ENCODE data around the gene DSG3. TPM values are rescaled to one million over a fixed set of nuclear protein-coding genes. Genes with fewer than 3 reads are reported as not detected.
"Not testable (repeated sequence)": the region's sequence is repeated elsewhere in the genome, so short reads cannot be mapped to it uniquely, and the experiment has no call there.

The DSG3 gene
- total RNA-seq, 2 experiments from 2014 or later, result not detected

DNA sequence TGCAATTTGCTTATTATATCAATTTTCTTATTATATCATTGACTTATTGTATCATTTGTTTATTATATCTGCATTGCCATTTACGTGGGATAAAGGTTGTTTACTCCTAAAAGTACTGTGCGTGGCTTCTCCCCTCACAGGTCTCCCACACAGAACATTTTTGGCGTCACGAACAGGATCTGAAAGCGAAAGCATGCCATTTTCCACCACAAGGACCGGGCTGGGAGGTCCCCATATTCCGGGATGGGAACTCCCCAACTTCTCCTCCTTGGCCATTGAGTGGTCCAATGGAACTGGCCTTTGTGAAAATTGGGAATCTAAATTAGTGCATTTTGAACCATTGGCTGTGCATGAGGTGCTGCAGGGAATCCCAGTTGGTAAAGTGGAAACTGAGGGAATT is 45.6 kb downstream of the DSG3 start:
- peaks cover 1% of the 10 kb centered on the region for H3K9me3 Mint-ChIP-seq
- H3K4me3 Mint-ChIP-seq, result no peak overlapping the region
- DNase-seq, result no peak
- H3K27ac Mint-ChIP-seq, result no peak overlapping the region
- H3K27me3 Mint-ChIP-seq, result peaks cover 33% of the 10 kb centered on the region
- peaks cover 3% of the 10 kb centered on the region for H3K4me1 Mint-ChIP-seq
- no peaks in the 10 kb centered on the region for H3K36me3 Mint-ChIP-seq

- Mint-ChIP-seq H3K4me1 (peaks cover 7% of the 10 kb centered on the region), H3K36me3 (no peaks in the 10 kb centered on the region), H3K27ac (no peak overlapping the region), H3K27me3 (peaks cover 40% of the 10 kb centered on the region), H3K9me3 (peaks cover 1% of the 10 kb centered on the region), H3K4me3 (no peak overlapping the region)
- DNase-seq, result no peak
These were observed 46.4 kb downstream of the DSG3 start for GRCh38 chr18:31493941-31494340.

DNA sequence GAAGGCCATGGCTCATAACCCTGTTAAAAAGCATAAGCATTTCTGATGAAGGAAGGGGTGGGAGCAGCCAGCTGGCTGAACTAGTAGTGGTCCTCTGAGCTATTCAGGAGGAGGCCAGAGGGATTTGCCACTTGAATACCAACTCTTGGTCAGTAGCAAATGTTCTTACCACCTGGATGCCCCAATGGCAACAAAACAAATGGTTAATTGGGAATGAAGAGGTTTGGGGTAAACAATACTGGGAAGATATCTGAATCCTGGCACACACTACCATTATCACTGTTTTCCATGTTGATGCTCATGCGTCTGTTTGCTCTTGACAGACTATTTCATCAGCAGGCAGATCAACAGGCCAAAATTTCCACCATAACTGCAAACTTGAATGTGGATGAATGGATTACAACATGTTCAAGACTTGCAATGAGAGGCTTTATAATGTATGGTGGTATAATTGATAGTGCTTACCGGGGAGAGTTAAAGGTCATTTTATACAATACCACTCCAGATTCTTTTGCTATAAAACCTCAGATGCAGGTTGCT is 47.2 kb downstream of the DSG3 start:
- not testable (repeated sequence) for DNase-seq, H3K36me3 Mint-ChIP-seq, H3K9me3 Mint-ChIP-seq, H3K4me3 Mint-ChIP-seq, H3K27ac Mint-ChIP-seq
- Mint-ChIP-seq H3K27me3 (peaks cover 46% of the 10 kb centered on the region), H3K4me1 (peaks cover 12% of the 10 kb centered on the region)

DNA sequence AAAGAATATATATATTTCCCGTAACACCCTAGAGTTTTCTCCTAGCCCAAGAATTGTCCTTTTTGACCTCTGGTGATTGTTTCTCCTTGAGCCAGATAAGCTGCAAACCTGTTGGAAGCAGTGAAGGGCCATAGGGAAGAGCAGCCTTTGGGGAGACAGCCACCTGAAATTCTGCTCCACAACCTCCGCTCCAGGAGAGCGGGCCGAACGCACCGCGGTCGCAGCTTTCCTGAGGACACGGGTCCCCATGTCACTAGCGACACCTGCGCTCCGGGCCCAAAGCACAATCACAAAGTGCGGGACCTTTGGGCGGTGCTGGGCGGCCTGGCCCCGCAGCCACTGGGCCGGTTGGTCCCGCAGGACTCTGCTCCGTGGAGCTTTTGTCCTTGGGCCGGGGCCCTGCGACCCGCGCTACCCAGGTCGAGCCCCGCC is 49.9 kb downstream of the DSG3 start:
- no peak for DNase-seq
- no peaks in the 10 kb centered on the region for H3K9me3 Mint-ChIP-seq
- peaks cover 9% of the 10 kb centered on the region for H3K4me1 Mint-ChIP-seq
- H3K36me3 Mint-ChIP-seq, result no peaks in the 10 kb centered on the region
- H3K4me3 Mint-ChIP-seq, result no peak overlapping the region
- H3K27ac Mint-ChIP-seq, result no peak overlapping the region
- H3K27me3 Mint-ChIP-seq, result peaks cover 52% of the 10 kb centered on the region

- peaks cover 52% of the 10 kb centered on the region for H3K27me3 Mint-ChIP-seq
- no peak within 1 kb of the TSS for H3K27ac Mint-ChIP-seq
These were observed 50.5 kb downstream of the DSG3 start, which contains the start of gene DSG2 for GRCh38 chr18:31497836-31498573. Gene DSG2, plus strand, starts transcription at chr18:31498177. Its CDS starts 75 bp downstream, at chr18:31498252.

GRCh38 chr18:31498574-31499524 is 51.3 kb downstream of the DSG3 start:
- Mint-ChIP-seq H3K4me3 (peak overlapping the region; percentile 79), H3K27me3 (peaks cover 51% of the 10 kb centered on the region), H3K9me3 (no peaks in the 10 kb centered on the region), H3K36me3 (no peaks in the 10 kb centered on the region), H3K27ac (no peak overlapping the region), H3K4me1 (peaks cover 9% of the 10 kb centered on the region)
- DNase-seq, result no peak

More at GRCh38 chr18:31497836-31498573, 50.5 kb downstream of the DSG3 start, which contains the start of gene DSG2:
- no peaks in the 10 kb centered on the region for H3K9me3 Mint-ChIP-seq
- peak; percentile 42 for DNase-seq
- H3K36me3 Mint-ChIP-seq, result no peaks in the 10 kb centered on the region
- peak within 1 kb of the TSS; percentile 79 for H3K4me3 Mint-ChIP-seq
- peaks cover 9% of the 10 kb centered on the region for H3K4me1 Mint-ChIP-seq

DNA sequence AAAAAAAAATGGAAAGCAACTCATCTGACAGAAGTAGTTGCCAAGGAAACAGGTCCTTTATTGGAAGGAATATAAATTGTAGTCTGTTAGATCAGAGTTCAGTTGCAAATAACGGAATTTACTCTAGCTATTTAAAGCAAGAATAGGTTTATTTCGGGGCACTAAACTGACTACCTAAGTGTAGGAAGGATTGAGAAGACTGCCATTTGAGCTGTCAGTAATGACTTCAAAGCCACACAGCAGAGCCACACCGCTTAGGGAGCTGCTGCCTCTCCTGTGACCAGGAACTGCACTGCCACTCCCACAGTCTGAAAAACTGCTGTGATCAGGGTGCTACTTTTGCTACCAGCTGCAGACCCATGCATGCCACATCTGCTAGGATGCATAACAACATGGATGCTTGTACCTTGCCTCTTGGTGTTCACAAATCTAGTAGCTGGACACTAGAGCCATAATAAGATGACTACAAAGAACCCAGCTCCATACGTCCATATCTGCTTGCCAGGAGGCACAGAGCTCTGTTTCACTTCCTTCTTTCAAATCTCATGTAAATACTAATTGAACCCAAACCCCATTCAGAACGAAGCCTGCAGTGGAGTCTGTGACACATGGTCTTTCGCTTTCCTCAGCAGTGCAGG is 52.6 kb downstream of the DSG3 start:
- Mint-ChIP-seq H3K4me1 (peaks cover 9% of the 10 kb centered on the region), H3K36me3 (no peaks in the 10 kb centered on the region), H3K4me3 (no peak overlapping the region), H3K27me3 (peaks cover 41% of the 10 kb centered on the region), H3K9me3 (no peaks in the 10 kb centered on the region), H3K27ac (no peak overlapping the region)
- DNase-seq, result no peak

DNA sequence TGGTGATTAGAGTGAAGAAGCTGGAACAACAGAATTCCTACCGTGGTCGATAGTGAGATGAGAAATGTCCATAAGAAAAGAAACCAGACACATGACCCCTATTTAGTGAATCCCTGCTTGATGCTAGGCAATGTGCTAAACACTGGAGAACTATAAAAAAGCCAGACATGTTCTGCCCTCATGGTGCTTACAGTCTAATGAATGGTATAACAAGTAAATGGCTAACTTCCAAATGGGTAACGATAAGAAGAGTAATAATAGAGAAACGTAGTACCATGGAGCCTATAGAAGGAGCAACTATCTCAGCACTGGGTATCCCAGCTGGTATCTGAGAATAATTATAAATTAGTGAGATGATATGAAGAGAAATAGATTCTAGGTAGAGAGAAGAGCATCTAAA is 55.5 kb downstream of the DSG3 start:
- Mint-ChIP-seq H3K9me3 (peaks cover 3% of the 10 kb centered on the region), H3K4me3 (no peak overlapping the region)

DNA sequence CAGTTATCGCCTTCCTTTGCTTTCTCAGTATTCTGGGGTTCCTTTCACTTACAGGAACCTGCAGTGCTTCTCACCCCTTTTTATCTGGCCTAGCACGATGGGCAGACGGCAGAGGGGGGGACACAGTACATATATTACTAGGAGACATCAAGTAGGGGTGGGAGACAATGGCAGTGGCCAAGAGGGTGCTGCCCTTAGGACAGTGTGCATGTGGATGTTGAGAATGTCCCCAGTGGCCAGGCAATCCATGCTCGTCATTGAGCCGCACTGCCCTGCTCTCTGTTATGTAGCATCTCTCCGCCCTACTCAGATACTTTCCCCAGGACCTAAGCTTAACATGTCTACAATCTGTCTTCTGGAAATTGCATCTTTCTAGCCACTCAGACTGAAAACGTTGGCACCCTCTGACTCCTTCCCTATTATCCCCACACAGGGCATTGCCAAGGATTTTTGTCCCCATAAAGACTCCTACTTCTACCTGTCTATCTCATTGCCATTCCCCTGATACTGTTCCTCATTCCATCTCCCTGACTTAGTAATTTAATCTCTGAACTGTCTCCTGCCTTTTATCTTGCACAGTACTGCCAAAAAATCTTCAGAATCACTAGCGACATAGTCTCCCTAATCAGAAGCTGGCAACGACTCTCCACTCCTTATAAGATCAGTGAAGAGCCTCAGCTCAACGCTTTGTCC is 57.1 kb downstream of the DSG3 start:
- peaks cover 18% of the 10 kb centered on the region for H3K27me3 Mint-ChIP-seq
- H3K4me3 Mint-ChIP-seq, result no peak overlapping the region
- no peak overlapping the region for H3K27ac Mint-ChIP-seq
- no peaks in the 10 kb centered on the region for H3K36me3 Mint-ChIP-seq
- DNase-seq, result no peak
- no peaks in the 10 kb centered on the region for H3K4me1 Mint-ChIP-seq
- H3K9me3 Mint-ChIP-seq, result peaks cover 3% of the 10 kb centered on the region

More for the DNA sequence above, 55.5 kb downstream of the DSG3 start:
- no peak for DNase-seq
- Mint-ChIP-seq H3K27me3 (peaks cover 26% of the 10 kb centered on the region), H3K4me1 (peaks cover 9% of the 10 kb centered on the region), H3K27ac (no peak overlapping the region), H3K36me3 (no peaks in the 10 kb centered on the region)

DNA sequence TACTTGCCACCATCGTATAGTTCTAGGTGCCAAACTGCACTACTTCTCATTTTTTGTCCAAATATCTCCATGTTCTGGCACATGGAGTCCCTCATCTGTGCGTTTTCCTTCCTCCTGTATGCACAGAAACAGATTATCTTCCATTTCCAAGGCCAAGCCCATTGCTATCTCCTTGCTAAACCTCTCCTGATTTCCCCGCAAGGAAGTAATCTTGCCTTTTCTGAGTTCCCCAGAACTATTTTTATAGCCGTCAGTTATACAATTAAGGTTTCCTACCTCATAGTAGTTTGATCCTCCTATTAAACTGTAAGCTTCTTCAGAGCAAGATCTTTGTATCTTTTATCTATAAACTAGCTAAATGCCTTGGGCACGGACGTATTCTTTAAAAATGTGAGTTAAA is 57.6 kb downstream of the DSG3 start:
- no peak for DNase-seq
- Mint-ChIP-seq H3K4me3 (no peak overlapping the region), H3K27me3 (peaks cover 17% of the 10 kb centered on the region), H3K36me3 (no peaks in the 10 kb centered on the region), H3K9me3 (peaks cover 3% of the 10 kb centered on the region), H3K27ac (no peak overlapping the region), H3K4me1 (no peaks in the 10 kb centered on the region)

DNA sequence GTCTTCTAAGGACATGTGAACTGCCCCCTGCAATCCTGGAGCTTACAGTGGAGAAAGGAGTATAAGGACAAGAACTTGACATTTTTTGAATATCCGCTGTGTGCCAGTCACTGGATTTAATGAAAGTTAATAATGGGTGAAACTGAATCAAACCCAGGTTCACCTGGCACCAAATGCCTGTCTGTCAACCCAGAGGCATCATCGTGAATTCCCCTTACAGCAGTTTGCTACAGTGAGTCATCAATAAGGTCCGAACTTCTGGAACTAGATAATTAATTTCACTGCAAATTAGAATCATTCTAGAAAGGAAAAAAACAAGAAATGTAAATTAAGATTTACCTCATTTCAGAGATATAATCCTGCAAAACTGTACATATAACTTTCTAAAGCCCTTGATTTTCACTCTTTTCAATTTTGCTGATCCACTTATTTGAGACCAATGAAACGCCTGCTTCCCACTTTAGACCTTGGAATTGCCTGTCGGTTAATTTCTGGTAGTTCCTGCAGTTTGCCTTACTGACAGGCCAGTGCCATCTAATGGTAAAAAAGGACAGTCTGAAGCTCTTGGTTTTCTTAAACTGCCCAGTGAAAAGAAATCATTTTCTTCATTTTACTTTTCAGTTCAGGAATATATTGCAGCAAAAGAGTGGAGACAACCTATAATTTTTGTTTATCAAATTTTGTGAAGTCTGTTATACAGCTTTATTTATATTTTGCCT is 58.6 kb downstream of the DSG3 start:
- no peak for DNase-seq
- peaks cover 12% of the 10 kb centered on the region for H3K27me3 Mint-ChIP-seq

DNA sequence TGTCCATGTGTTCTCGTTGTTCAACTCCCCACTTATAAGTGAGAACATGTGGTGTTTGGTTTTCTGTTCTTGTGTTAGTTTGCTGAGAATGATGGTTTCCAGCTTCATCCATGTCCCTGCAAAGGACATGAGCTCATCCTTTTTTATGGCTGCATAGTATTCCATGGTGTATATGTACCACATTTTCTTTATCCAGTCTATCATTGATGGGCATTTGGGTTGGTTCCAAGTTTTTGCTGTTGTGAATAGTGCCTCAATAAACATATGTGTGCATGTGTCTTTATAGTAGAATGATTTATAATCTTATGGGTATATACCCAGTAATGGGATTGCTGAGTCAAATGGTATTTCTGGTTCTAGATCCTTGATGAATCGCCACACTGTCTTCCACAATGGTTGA is 59.6 kb downstream of the DSG3 start:
- not testable (repeated sequence) for H3K9me3 Mint-ChIP-seq, DNase-seq, H3K4me1 Mint-ChIP-seq, H3K36me3 Mint-ChIP-seq, H3K4me3 Mint-ChIP-seq, H3K27ac Mint-ChIP-seq
- peaks cover 12% of the 10 kb centered on the region for H3K27me3 Mint-ChIP-seq

More for the DNA sequence above, 58.6 kb downstream of the DSG3 start:
- no peak overlapping the region for H3K27ac Mint-ChIP-seq
- no peak overlapping the region for H3K4me3 Mint-ChIP-seq
- H3K9me3 Mint-ChIP-seq, result peaks cover 3% of the 10 kb centered on the region
- no peaks in the 10 kb centered on the region for H3K4me1 Mint-ChIP-seq
- no peaks in the 10 kb centered on the region for H3K36me3 Mint-ChIP-seq

GRCh38 chr18:31508781-31509180 is 61.2 kb downstream of the DSG3 start:
- Mint-ChIP-seq H3K9me3 (peaks cover 3% of the 10 kb centered on the region), H3K4me3 (no peak overlapping the region)

GRCh38 chr18:31509571-31509970 is 62.0 kb downstream of the DSG3 start:
- H3K36me3 Mint-ChIP-seq, result no peaks in the 10 kb centered on the region
- peaks cover 3% of the 10 kb centered on the region for H3K9me3 Mint-ChIP-seq
- H3K4me1 Mint-ChIP-seq, result no peaks in the 10 kb centered on the region
- H3K27me3 Mint-ChIP-seq, result peaks cover 12% of the 10 kb centered on the region
- H3K27ac Mint-ChIP-seq, result no peak overlapping the region
- DNase-seq, result no peak
- no peak overlapping the region for H3K4me3 Mint-ChIP-seq

More at GRCh38 chr18:31508781-31509180, 61.2 kb downstream of the DSG3 start:
- peaks cover 12% of the 10 kb centered on the region for H3K27me3 Mint-ChIP-seq
- H3K4me1 Mint-ChIP-seq, result no peaks in the 10 kb centered on the region
- DNase-seq, result no peak
- no peaks in the 10 kb centered on the region for H3K36me3 Mint-ChIP-seq
- no peak overlapping the region for H3K27ac Mint-ChIP-seq
